ENCODE data around the gene FHDC1.
"Not testable (repeated sequence)": the region's sequence is repeated elsewhere in the genome, so short reads cannot be mapped to it uniquely, and the experiment has no call there.

Gene FHDC1

DNA sequence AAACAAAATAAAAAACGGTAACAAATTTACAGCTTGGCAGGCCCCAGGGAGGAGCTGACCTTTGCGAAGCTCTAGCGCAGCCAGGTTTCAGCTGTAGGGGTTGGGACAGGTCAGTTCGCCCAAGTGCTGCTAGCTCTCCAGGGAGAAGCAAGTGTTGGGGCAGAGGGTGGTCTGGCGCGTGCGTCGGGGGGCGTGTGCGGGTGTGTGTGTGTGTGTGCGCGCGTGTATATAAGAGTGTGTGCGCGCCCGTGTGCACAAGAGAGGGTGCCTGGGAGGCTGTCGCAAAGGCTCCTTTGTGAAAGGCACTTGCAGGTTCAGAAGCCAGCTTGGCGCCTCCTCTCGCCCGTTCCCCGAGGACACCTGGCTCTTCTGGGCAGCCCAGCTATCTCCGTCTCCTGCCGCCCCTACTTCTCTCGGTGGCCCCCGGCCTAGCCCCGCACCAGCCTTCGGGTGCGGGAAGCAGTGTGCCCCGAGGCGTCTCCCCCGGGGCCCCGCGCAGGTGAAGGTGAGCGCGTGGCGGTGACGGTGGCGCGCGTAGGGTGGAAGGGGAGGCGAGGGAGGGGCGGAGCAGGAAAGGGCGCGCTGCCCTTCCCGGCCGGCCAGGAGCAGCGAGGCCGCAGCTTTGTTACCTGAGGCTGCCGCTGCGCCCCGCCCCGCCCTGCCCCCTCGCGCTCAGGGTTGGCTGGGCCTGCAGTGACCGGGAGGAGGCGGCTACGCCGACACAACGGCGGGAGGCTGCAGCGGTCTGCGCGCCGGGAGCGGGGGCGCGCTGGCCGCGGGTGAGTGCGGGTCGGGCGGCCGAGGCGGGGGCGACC, at the start of gene FHDC1:
FHDC1 (plus strand) TSS at position 693 of the 815 bp plus-strand sequence. CDS start 6,735 bp downstream, outside the sequence.
- peak; percentile 21 to 41 for DNase-seq

DNA sequence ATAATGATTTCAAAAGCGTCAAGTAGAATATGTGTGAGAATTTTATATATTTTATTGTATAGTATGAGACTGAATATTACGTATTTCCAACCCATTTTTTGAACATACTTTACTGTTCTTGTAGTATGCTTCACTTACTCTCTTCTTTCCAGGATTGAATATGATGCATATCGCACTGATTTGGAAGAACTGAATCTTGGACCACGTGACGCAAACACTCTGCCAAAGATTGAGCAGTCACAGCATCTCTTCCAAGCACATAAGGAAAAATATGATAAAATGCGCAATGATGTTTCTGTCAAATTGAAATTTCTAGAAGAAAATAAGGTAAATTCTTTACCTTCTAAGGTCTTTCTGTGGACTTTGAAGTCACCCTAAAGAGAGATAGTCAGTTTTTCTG, 48.1 kb upstream of the FHDC1 start:
- DNase-seq, result no peak

- no peak for DNase-seq
Observed at GRCh38 chr4:152892974-152893373, 43.1 kb upstream of the FHDC1 start.

DNA sequence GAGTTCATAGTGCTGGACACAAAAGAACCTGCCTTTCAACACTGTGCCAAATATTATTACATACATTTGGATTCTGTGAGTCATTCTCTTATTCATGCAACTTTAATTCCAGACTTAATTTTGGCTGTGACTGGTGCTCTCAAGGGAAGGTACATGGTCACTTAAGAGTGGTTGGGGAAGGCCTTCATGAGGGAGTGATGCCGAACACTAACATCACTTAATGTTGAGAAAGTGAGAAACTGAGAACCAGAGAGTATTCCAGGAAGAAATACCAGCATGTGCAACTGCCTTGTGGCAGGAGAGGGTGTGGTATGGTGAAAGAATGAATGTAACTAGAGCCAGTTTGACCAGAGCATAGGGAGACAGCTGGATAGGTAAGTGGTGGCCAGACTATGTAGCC, 41.5 kb upstream of the FHDC1 start:
- DNase-seq, result no peak

DNA sequence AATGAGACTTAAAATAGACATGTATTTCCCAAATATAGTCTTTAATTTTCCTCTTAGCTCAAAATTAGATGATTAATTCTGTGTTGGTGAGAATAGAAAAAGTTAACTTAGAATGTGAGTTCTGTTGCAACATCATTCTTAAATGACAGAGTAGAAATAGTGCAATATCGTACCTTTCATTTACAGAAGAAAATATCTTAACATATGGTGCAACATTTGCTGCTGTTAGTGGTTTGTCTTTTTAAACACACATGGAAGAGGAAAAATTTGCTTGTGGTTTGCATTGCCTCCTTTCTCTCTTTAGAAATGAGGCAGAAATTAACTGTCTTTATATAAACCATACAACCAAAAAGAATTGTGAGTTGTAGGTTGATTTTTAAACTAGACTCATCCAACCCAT, 39.3 kb upstream of the FHDC1 start:
- DNase-seq, result no peak

DNA sequence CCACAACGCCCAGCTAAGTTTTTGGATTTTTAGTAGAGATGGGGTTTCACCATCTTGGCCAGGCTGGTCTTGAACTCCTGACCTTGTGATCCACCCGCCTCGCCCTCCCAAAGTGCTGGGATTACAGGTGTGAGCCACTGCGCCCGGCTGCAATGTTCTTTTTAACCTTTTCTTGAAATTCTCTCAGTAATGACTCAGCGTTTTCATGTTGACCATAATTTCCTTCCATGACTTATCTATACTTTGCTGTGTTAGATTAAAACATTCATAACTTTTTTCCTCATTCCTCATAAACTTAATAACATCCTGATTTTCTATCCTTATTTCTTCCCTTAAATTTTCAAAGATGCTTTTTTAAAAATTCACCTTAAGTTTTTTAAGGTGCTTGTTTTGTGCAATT, 38.0 kb upstream of the FHDC1 start:
- not testable (repeated sequence) for DNase-seq

DNA sequence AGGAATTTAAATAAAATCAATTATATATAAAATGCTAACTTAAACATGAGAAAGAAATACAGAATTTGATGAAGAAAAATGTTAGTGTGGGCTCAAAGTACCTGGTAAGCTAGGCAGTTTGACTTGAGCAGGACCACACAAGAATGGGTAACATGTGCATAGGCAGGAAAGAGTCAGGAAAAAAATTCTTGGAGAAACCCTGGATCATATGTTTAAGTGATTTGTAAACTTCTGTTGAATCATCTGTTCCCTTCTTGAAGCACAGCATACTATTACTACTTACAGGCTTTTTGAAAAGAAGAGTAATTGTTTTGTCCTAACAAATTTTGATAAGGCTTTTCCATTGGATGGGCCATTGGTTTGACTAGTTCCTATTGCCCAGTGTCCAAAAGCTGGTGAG, 37.5 kb upstream of the FHDC1 start:
- DNase-seq, result no peak

DNA sequence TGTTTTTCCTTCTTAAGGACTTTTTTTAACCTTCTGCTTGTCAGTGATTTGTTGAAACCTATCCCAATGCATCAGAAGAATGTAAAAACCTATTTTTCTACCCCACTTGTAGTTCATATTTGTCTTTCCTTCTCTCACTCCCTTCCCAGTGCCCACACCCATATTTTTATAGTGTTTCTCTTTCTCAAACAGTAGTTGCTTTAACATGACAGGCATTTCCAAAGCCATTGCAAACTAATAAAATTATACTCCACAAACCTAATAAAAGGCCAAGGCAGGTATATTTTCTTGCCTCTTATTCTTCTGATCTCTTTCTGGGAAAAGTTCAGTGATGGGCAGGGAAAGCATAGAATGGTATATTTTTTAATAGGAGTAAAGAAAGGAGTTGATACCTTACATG, 35.7 kb upstream of the FHDC1 start:
- DNase-seq, result no peak

DNA sequence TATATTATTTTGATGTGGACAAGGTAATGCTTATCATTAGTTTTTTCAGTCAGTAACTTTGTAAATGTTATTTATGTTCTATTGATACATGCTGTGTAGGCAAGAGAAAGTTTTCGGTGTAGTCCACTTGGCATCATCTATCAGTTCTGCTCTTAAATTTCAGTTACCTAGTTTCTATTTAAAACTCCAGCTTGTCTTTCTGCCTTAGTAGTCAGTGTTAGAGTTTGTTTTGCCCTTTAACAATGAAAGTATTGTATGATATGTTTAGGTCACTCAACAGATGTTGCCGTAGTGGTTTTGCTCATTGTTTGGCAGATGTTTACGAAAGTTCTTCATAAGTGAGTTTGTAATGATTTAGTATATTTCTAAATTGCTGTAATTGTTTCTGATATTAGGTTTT, 34.9 kb upstream of the FHDC1 start:
- no peak for DNase-seq

DNA sequence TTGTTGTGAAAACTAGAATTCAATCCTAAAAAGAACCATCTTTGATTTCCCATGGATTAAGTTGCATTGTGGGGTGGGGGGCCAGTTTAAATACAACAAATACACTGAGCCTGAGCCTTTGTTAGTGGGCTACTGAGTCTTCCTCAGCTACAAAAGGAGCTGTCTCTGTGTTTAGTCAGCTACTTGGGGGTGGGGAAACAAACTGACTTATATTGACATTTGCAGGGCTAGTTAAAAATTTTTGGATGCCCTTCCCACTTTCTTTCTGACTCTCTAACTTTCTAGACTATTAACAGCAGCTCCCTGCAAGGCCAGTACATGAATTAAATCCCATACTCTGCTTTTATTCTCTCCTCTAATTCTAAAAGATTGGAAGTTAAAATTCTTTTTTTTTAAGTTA, 32.5 kb upstream of the FHDC1 start:
- DNase-seq, result no peak

GRCh38 chr4:152909901-152910300, 26.2 kb upstream of the FHDC1 start:
- DNase-seq, result no peak

- no peak for DNase-seq
Observed at GRCh38 chr4:152910521-152910920, 25.6 kb upstream of the FHDC1 start.

DNA sequence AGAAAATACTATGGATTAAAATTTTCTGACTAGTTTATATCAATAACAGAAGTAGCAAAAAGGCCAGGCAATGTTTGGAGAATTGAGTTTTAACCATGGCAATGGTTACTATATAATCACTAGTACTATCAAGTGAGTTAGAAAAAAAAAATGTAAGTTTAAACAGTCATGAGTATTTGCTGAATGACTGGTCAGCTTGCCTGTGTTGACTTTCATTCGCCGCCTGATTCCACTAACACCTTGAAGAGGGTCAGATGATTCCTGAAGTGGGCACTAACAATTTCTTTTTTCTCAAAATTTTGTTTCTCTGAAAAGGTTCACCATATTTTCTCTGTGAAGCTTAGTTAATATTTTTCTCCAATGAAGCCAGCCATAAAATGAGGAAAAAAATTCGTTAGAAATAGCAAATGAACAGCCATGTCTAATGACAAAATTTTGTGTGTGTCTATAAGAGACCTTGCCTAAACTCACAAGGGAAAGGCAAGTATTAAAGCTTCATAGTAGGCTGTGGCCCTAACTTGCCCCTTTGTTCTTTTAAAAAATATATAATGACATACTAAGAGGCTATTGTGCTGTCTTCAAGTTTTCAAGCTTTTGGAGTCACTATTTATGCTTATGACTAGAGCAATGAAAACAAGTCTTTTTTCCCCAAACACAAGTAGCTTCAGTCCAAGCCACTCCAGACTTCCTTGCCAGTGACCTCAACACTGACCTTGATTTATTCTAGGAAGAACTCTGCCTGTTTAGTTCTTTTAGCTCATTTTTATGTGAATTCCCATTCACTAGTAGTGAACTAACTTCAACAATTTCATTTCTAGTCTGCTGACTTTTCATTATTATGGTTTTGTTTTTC, 18.4 kb upstream of the FHDC1 start:
- DNase-seq, result no peak

DNA sequence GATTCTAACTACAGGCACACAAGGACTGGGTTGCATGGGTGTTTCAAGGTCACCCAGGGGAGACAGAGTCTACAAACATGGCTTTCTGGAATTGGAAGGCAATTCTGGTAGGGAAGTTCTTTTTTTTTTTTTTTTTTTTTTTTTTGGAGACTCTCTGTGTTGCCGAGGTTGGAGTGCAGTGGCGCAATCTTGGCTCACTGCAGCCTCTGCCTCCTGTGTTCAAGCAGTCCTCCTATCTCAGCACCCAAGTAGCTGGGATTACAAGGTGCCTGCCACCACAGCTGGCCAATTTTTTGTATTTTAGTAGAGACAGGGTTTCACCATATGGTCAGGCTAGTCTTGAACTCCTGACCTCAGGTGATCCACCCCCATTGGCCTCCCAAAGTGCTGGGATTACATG, 16.3 kb upstream of the FHDC1 start:
- DNase-seq, result no peak

DNA sequence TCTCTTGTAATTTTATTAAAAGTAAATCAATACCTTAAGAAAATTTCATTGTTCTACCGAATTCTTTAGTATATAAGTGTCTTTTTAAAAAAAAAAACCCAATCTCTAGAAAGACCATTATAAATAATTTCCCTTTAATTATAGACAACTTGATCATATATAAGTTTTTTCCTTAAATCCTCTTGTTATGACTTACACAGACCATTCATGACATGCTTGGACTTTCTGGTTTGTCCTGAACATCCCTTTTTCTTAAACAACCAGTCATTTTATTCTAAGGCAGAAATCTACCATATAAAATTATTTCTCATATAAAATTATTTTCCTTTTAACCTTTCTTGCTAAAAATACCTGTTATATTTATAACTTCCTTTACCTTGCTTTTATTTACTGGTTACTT, 15.4 kb upstream of the FHDC1 start:
- no peak for DNase-seq

- DNase-seq, result no peak
Observed at GRCh38 chr4:152921284-152921683, 14.8 kb upstream of the FHDC1 start.

DNA sequence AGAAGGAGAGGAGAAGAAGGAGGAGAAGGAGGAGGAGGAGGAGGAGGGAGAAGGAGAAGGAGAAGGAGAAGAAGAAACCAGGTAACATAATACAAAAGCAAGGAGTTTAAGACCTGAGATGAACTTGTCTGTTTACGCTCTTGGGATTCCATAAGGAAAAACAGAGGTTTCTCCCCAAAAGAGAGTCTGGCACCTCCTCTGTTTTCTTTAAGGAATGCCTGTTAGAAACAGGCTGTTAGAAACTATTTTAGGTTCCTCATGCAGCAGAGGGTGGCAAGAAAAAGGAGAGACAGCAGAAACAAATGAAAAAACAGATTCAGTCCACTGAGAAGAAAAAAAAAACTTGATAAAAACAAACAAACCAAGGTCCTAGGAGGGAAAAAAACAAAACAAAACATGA, 10.3 kb upstream of the FHDC1 start:
- DNase-seq, result no peak

- DNase-seq, result no peak
Observed at GRCh38 chr4:152926959-152927358, 9.2 kb upstream of the FHDC1 start.

GRCh38 chr4:152927737-152928136, 8.4 kb upstream of the FHDC1 start:
- DNase-seq, result no peak

- DNase-seq, result no peak
Observed at GRCh38 chr4:152928286-152928685, 7.8 kb upstream of the FHDC1 start.

DNA sequence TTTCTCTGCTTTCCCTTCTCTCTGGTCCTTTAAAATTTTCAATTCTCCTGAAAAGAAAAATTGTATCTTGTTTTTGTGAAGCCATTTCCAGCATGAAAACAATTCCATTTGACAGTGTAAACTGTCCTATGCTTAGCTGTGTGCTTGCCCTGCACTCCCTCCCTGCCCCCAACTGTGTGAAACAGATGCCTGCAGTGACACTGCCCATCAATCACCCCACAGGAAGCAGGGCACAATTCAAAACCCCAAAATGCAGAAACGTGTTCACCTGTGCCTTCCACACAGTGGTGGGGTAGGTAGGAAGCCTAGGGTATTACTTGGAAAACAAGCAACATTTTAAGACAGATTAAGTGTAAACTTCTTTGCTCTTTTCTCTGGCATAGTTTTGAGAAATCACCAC, 6.2 kb upstream of the FHDC1 start:
- DNase-seq, result no peak

- no peak for DNase-seq
Observed at GRCh38 chr4:152935143-152935542, 980 bp upstream of the FHDC1 start.

- no peak for DNase-seq
Observed at GRCh38 chr4:152936446-152937335, 568 bp downstream of the FHDC1 start.

Data from NCI-H187 (cell line).